ENCODE data around the gene HSPB1. TPM values are rescaled to one million over a fixed set of nuclear protein-coding genes. Genes with fewer than 3 reads are reported as not detected.
A peak's percentile ranks its signal among the peaks of the same experiment; 100 is the strongest.
"Not testable (repeated sequence)": the region's sequence is repeated elsewhere in the genome, so short reads cannot be mapped to it uniquely, and the experiment has no call there.

The HSPB1 gene
- total RNA-seq, 4 donors from 2014 or later = 59.0 to 139 (median 88.3) TPM

GRCh38 chr7:76310102-76310957 lies 7.9 kb downstream of the HSPB1 start:
- H3K4me1 ChIP-seq = peaks cover 0 to 14% (median 0%) of the 10 kb centered on the region in 4 donors
- peak overlapping the region in 1 of 4 donors; percentile 28 for H3K27ac ChIP-seq
- H3K36me3 ChIP-seq = no peaks in the 10 kb centered on the region
- H3K27me3 ChIP-seq = no peaks in the 10 kb centered on the region
- TF ChIP-seq POLR2A (IDR thresholded peaks at IDR 0.05) = no peak
- TF ChIP-seq, protein P1, sequence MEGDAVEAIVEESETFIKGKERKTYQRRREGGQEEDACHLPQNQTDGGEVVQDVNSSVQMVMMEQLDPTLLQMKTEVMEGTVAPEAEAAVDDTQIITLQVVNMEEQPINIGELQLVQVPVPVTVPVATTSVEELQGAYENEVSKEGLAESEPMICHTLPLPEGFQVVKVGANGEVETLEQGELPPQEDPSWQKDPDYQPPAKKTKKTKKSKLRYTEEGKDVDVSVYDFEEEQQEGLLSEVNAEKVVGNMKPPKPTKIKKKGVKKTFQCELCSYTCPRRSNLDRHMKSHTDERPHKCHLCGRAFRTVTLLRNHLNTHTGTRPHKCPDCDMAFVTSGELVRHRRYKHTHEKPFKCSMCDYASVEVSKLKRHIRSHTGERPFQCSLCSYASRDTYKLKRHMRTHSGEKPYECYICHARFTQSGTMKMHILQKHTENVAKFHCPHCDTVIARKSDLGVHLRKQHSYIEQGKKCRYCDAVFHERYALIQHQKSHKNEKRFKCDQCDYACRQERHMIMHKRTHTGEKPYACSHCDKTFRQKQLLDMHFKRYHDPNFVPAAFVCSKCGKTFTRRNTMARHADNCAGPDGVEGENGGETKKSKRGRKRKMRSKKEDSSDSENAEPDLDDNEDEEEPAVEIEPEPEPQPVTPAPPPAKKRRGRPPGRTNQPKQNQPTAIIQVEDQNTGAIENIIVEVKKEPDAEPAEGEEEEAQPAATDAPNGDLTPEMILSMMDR (IDR thresholded peaks at IDR 0.05) = no peak
- no peaks in the 10 kb centered on the region for H3K9me3 ChIP-seq
- H3K4me3 ChIP-seq = no peak overlapping the region
- DNase-seq = no peak

DNA sequence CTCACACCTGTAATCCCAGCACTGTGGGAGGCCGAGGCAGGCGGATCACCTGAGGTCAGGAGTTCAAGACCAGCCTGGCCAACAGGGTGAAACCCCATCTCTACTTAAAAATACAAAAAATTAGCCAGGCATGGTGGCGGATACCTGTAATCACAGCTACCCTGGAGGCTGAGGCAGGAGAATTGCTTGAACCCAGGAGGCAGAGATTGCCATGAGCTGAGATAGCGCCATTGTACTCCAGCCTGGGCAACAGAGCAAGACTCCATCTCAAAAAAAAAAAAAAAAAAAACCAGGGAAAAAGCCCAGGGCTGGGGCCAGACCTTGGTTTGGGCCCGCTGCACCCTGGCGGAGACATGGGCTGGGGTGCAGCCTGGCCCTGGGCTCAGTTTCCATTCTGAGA lies 9.4 kb downstream of the HSPB1 start:
- not testable (repeated sequence) for H3K9me3 ChIP-seq, H3K36me3 ChIP-seq, H3K4me1 ChIP-seq, H3K4me3 ChIP-seq, DNase-seq, H3K27ac ChIP-seq, H3K27me3 ChIP-seq

DNA sequence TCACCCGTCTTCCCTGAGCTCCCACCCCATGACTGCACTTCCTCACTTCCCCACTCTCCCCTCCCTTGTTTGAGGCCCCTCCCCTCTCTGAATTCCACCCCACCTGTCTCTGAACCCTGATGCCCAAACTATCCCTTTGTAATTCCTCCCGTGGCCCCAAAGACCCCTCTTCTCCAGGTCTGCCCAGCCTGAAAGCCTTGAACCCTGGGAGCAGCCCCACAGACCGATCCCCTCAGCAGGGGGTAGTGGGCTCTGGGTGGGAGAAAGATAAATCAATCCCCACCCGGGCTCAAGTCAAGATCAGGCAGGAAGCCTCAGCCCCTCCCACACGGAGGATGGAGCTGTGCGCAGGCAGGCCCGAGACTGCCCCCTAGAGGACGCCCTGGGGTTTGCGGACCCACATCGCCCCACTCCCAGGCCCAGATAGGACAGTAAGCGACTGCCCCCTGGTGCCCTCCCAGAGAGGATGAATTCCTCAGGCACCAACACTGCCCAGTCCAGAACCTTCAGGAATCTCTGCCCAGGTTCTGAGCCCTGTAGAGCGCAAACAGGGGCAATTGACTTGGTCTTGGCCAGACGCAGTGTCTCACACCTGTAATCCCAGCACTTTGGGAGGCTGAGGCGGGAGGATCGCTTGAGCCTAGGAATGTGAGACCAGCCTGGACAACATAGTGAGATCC lies 11.7 kb downstream of the HSPB1 start:
- Histone ChIP-seq H3K27ac (no peak overlapping the region), H3K27me3 (no peaks in the 10 kb centered on the region), H3K4me3 (no peak overlapping the region), H3K4me1 (peaks cover 0 to 16% (median 0%) of the 10 kb centered on the region in 4 donors), H3K36me3 (no peaks in the 10 kb centered on the region), H3K9me3 (no peaks in the 10 kb centered on the region)
- peak; percentile 95 to 98 (median 98) for DNase-seq
- TF ChIP-seq, protein P1 (IDR thresholded peaks at IDR 0.05) = peak; percentile 97 to 100 (median 100)
- TF ChIP-seq POLR2A (IDR thresholded peaks at IDR 0.05) = peak in 1 of 2 donors; percentile 30

DNA sequence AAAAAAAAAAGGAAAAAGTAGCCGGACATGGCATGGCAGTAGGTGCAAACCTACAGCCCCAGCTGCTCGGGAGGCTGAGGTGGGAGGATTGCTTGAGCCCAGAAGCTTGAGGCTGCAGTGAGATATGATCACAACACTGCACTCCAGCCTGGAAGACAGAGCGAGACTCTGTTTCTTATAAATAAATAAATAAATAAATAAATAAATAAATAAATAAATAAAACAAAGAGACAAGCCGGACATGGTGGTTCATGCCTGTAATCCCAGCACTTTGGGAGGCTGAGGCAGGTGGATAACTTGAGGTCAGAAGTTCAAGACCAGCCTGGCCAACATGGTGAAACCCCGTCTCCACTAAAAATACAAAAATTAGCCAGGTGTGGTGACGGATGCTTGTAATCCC lies 12.3 kb downstream of the HSPB1 start:
- not testable (repeated sequence) for H3K9me3 ChIP-seq, DNase-seq, H3K27ac ChIP-seq, H3K27me3 ChIP-seq, H3K36me3 ChIP-seq, H3K4me3 ChIP-seq
- peaks cover 0 to 21% (median 0%) of the 10 kb centered on the region in 4 donors for H3K4me1 ChIP-seq

GRCh38 chr7:76315364-76315763 lies 12.9 kb downstream of the HSPB1 start:
- no peak for DNase-seq
- TF ChIP-seq, protein P1 (IDR thresholded peaks at IDR 0.05) = peak in 3 of 6 experiments; percentile 14 to 49 (median 21)
- TF ChIP-seq POLR2A (IDR thresholded peaks at IDR 0.05) = no peak
- no peaks in the 10 kb centered on the region for H3K36me3 ChIP-seq
- H3K27me3 ChIP-seq = no peaks in the 10 kb centered on the region
- peaks cover 0 to 20% (median 0%) of the 10 kb centered on the region in 4 donors for H3K4me1 ChIP-seq
- no peaks in the 10 kb centered on the region for H3K9me3 ChIP-seq
- no peak overlapping the region for H3K27ac ChIP-seq
- no peak overlapping the region for H3K4me3 ChIP-seq

DNA sequence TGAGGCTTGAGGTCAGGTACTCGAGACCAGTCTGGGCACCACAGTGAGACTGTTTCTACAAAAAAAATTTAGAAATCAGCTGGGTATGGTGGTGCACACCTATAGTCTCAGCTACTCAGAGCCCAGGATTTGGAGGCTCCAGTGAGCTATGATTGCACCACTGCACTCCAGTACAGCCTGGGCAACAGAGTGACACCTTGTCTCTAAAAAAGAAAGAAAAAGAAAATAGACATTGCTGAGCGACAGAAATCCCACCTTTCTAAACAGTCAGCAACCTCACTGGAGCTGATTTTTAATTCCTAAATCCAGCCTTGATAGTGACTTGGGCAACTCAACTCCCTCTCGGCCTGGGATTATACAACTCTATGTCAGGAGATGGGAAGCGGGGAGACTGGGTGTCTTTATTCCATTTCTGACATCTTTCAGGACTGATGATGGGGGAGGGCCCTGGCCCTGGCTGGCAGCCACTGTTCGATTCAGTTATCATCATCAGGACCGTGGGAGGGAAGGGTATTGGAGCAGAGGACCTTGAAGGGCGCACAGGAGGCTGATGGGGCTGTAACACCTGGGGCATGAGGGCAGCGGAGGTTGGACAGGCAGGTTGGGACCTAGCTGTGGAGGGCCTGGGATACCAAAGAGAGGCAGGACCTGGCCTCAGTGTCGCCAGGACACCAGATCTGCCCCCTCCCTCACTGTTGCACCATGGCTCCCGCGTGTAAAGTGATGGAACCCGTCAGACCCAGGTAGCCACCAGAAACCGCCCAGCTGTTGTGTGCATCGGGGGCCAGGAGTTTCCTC lies 14.7 kb downstream of the HSPB1 start:
- peak overlapping the region; percentile 67 to 80 (median 72) for H3K4me3 ChIP-seq
- peaks cover 0 to 14% (median 0%) of the 10 kb centered on the region in 4 donors for H3K4me1 ChIP-seq
- DNase-seq = peak in 1 of 3 donors; percentile 55
- H3K9me3 ChIP-seq = no peaks in the 10 kb centered on the region
- H3K27ac ChIP-seq = peak overlapping the region; percentile 95 to 99 (median 96)
- H3K27me3 ChIP-seq = no peaks in the 10 kb centered on the region
- no peak for TF ChIP-seq POLR2A (IDR thresholded peaks at IDR 0.05)
- TF ChIP-seq, protein P1 (IDR thresholded peaks at IDR 0.05) = no peak
- H3K36me3 ChIP-seq = no peaks in the 10 kb centered on the region
